HUES6 (cell line): ENCODE measurements around the gene PPM1E.
"Not testable (repeated sequence)": the region's sequence is repeated elsewhere in the genome, so short reads cannot be mapped to it uniquely, and the experiment has no call there.

Source experiments
- H3K27ac ChIP-seq: 2 replicates; pipeline ENCODE4 v1.7.0; 2013; ENCODE audit warnings: low read depth, mild to moderate bottlenecking, low read length, inconsistent platforms
- H3K27me3 ChIP-seq: 2 replicates; pipeline ENCODE4 v1.6.1; 2013; ENCODE audit warnings: low read length; ENCODE audit not compliant: control insufficient read depth, insufficient read depth
- H3K36me3 ChIP-seq: 2 replicates; pipeline ENCODE4 v1.6.1; 2013; ENCODE audit warnings: low read length; ENCODE audit not compliant: control insufficient read depth, insufficient read depth
- H3K4me1 ChIP-seq: 2 replicates; pipeline ENCODE4 v1.6.1; 2013; ENCODE audit warnings: low read length; ENCODE audit not compliant: control insufficient read depth, insufficient read depth
- H3K4me3 ChIP-seq: 2 replicates; pipeline ENCODE4 v1.5.1; 2013; ENCODE audit warnings: low read depth, low read length
- H3K9ac ChIP-seq: one replicate; pipeline ENCODE4 v1.6.1; 2013; ENCODE audit warnings: mild to moderate bottlenecking, low read length
- H3K9me3 ChIP-seq: 2 replicates; pipeline ENCODE4 v1.6.1; 2013; ENCODE audit warnings: low read depth, low read length; ENCODE audit not compliant: control insufficient read depth, insufficient read depth

Gene PPM1E

GRCh38 chr17:58846413-58846812 is 90.8 kb downstream of the PPM1E start:
- H3K4me3 ChIP-seq, H3K36me3 ChIP-seq, H3K9me3 ChIP-seq, H3K4me1 ChIP-seq, H3K27ac ChIP-seq, H3K27me3 ChIP-seq, H3K9ac ChIP-seq: not testable (repeated sequence)

DNA sequence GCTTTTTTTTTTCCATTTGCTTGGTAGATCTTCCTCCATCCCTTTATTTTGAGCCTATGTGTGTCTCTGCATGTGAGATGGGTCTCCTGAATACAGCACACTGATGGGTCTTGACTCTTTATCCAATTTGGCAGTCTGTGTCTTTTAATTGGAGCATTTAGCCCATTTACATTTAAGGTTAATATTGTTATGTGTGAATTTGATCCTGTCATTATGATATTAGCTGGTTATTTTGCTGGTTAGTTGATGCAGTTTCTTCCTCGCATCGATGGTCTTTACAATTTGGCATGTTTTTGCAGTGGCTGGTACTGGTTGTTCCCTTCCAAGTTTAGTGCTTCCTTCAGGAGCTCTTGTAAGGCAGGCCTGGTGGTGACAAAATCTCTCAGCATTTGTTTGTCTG is 94.5 kb downstream of the PPM1E start:
- not testable (repeated sequence) for H3K4me3 ChIP-seq, H3K36me3 ChIP-seq, H3K27me3 ChIP-seq, H3K27ac ChIP-seq, H3K9ac ChIP-seq, H3K4me1 ChIP-seq
- H3K9me3 ChIP-seq: peaks cover 11% of the 10 kb centered on the region

- H3K27me3 ChIP-seq: no peaks in the 10 kb centered on the region
- no peaks in the 10 kb centered on the region for H3K36me3 ChIP-seq
- no peak overlapping the region for H3K4me3 ChIP-seq
- H3K9ac ChIP-seq: no peak overlapping the region
- H3K9me3 ChIP-seq: peaks cover 4% of the 10 kb centered on the region
- no peak overlapping the region for H3K27ac ChIP-seq
- H3K4me1 ChIP-seq: no peaks in the 10 kb centered on the region
Measured at GRCh38 chr17:58865301-58865700, 109.6 kb downstream of the PPM1E start.

- no peak overlapping the region for H3K4me3 ChIP-seq
- no peak overlapping the region for H3K27ac ChIP-seq
- no peaks in the 10 kb centered on the region for H3K4me1 ChIP-seq
- no peaks in the 10 kb centered on the region for H3K27me3 ChIP-seq
- H3K9me3 ChIP-seq: no peaks in the 10 kb centered on the region
- H3K9ac ChIP-seq: no peak overlapping the region
- H3K36me3 ChIP-seq: no peaks in the 10 kb centered on the region
Measured at GRCh38 chr17:58870747-58871146, 115.1 kb downstream of the PPM1E start.

GRCh38 chr17:58873926-58874325 is 118.3 kb downstream of the PPM1E start:
- H3K9ac ChIP-seq: no peak overlapping the region
- H3K27ac ChIP-seq: no peak overlapping the region
- no peaks in the 10 kb centered on the region for H3K9me3 ChIP-seq

GRCh38 chr17:58875261-58875660 is 119.6 kb downstream of the PPM1E start:
- H3K9ac ChIP-seq: no peak overlapping the region
- H3K4me1 ChIP-seq: no peaks in the 10 kb centered on the region
- H3K36me3 ChIP-seq: no peaks in the 10 kb centered on the region
- no peaks in the 10 kb centered on the region for H3K27me3 ChIP-seq
- H3K9me3 ChIP-seq: no peaks in the 10 kb centered on the region
- H3K4me3 ChIP-seq: no peak overlapping the region
- H3K27ac ChIP-seq: no peak overlapping the region

More at GRCh38 chr17:58873926-58874325, 118.3 kb downstream of the PPM1E start:
- Histone ChIP-seq H3K27me3 (no peaks in the 10 kb centered on the region), H3K4me3 (no peak overlapping the region), H3K4me1 (no peaks in the 10 kb centered on the region), H3K36me3 (no peaks in the 10 kb centered on the region)

- no peaks in the 10 kb centered on the region for H3K27me3 ChIP-seq
- no peaks in the 10 kb centered on the region for H3K9me3 ChIP-seq
Measured at GRCh38 chr17:58884161-58884560, 128.5 kb downstream of the PPM1E start.

GRCh38 chr17:58886514-58886913 is 130.9 kb downstream of the PPM1E start:
- H3K4me1 ChIP-seq: no peaks in the 10 kb centered on the region

More at GRCh38 chr17:58884161-58884560, 128.5 kb downstream of the PPM1E start:
- no peaks in the 10 kb centered on the region for H3K4me1 ChIP-seq
- H3K36me3 ChIP-seq: no peaks in the 10 kb centered on the region
- no peak overlapping the region for H3K4me3 ChIP-seq
- H3K27ac ChIP-seq: no peak overlapping the region
- H3K9ac ChIP-seq: no peak overlapping the region

DNA sequence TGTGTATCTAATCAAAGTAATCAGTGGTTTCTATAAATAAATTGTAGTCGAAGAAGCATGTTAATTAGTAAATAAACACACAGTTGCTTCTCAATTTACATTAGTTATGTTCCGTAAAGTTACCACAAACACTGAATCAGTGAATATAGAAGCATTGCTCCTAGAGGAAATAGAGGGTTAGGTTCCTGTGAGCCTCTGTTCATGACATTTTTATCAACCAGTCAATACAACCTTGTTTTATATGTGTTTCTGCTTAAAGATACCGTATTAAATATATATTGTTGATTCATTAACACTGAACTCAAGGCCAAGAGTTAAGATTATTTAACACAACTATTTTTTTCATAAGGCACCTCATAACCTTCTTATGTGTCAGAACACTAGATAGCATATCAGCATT is 134.3 kb downstream of the PPM1E start:
- H3K9ac ChIP-seq: no peak overlapping the region
- no peaks in the 10 kb centered on the region for H3K4me1 ChIP-seq
- no peaks in the 10 kb centered on the region for H3K27me3 ChIP-seq
- H3K27ac ChIP-seq: no peak overlapping the region
- no peak overlapping the region for H3K4me3 ChIP-seq
- peaks cover 8% of the 10 kb centered on the region; the same call in 1 of the 2 replicates for H3K9me3 ChIP-seq
- no peaks in the 10 kb centered on the region for H3K36me3 ChIP-seq

More at GRCh38 chr17:58886514-58886913, 130.9 kb downstream of the PPM1E start:
- H3K9me3 ChIP-seq: peaks cover 8% of the 10 kb centered on the region; the same call in 1 of the 2 replicates
- no peak overlapping the region for H3K9ac ChIP-seq
- no peaks in the 10 kb centered on the region for H3K27me3 ChIP-seq
- H3K4me3 ChIP-seq: no peak overlapping the region
- H3K36me3 ChIP-seq: no peaks in the 10 kb centered on the region
- no peak overlapping the region for H3K27ac ChIP-seq

GRCh38 chr17:58899191-58899590 is 143.5 kb downstream of the PPM1E start:
- H3K36me3 ChIP-seq: no peaks in the 10 kb centered on the region
- H3K9ac ChIP-seq: no peak overlapping the region
- H3K4me3 ChIP-seq: no peak overlapping the region
- H3K4me1 ChIP-seq: no peaks in the 10 kb centered on the region
- H3K27ac ChIP-seq: no peak overlapping the region
- H3K9me3 ChIP-seq: peaks cover 6% of the 10 kb centered on the region
- H3K27me3 ChIP-seq: no peaks in the 10 kb centered on the region

DNA sequence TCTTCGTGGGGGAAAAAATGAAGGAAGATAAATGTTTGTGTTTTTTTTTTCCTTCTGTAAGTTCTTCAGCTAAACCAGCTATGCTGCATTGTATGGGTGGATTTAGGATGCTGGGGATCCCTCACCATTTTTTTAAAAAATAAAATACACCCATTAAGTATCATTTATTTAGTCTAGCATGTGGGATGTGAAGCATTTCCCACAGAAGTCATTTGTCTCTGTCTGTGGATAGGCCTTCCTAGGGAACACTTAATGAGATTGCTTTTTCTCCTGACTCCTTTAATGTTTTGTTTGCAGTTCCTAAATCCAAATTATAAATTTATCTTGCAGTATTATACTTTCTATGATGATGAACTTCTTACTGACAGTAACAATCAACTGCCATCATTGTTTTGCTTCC is 146.7 kb downstream of the PPM1E start:
- Histone ChIP-seq H3K4me3 (no peak overlapping the region), H3K27ac (no peak overlapping the region), H3K36me3 (no peaks in the 10 kb centered on the region), H3K9me3 (no peaks in the 10 kb centered on the region), H3K9ac (no peak overlapping the region), H3K27me3 (no peaks in the 10 kb centered on the region), H3K4me1 (no peaks in the 10 kb centered on the region)
